Breast epithelium (tissue), 3 donors: Measurements from ENCODE around the gene RNU1-3.
"Not testable (repeated sequence)": the region's sequence is repeated elsewhere in the genome, so short reads cannot be mapped to it uniquely, and the experiment has no call there.

Experiments used
- CTCF ChIP-seq, 3 donors: fragments of 450-650 bp; IDR thresholded peaks; one replicate each; pipeline ENCODE4 v1.5.1; 2016 to 2017; ENCODE audit warnings: antibody characterized with exemption in 3 of 3, mild to moderate bottlenecking in 3 of 3, moderate library complexity in 3 of 3
- POLR2A ChIP-seq: fragments of 450-650 bp; IDR thresholded peaks from one replicate; pipeline ENCODE4 v1.6.1; 2016; ENCODE audit warnings: antibody characterized with exemption, mild to moderate bottlenecking, moderate library complexity
- POLR2AphosphoS5 ChIP-seq, 3 donors: sonication (generic); formaldehyde crosslinking; IDR thresholded peaks; one replicate each; pipeline ENCODE4 v1.6.1; 2017; ENCODE audit warnings: antibody characterized with exemption in 3 of 3

- not testable (repeated sequence) for TF ChIP-seq CTCF (IDR thresholded peaks at IDR 0.05); POLR2A; POLR2AphosphoS5 (IDR thresholded peaks at IDR 0.05)
Observed at GRCh38 chr1:16646061-16646664, 20.6 kb downstream of the RNU1-3 start.
